ENCODE data around the gene OR6T1.
A peak's percentile ranks its signal among the peaks of the same experiment; 100 is the strongest.

Gene OR6T1

GRCh38 chr11:123943738-123944137 lies at the start of gene OR6T1:
OR6T1 (minus strand) TSS chr11:123943838; CDS start chr11:123943838, 0 bp downstream.
- DNase-seq, result no peak

- no peak for DNase-seq
Measured at GRCh38 chr11:123979311-123979710, 35.7 kb upstream of the OR6T1 start.

- DNase-seq, result no peak
Measured at GRCh38 chr11:123977731-123978347, 34.2 kb upstream of the OR6T1 start, which contains the start of gene OR10S1. OR10S1 (minus strand) TSS chr11:123977781; CDS start chr11:123977664, 117 bp downstream.

GRCh38 chr11:123976770-123977560 lies 33.3 kb upstream of the OR6T1 start:
- no peak for DNase-seq

- peak; percentile 32 for DNase-seq
Measured at GRCh38 chr11:123973816-123974215, 30.2 kb upstream of the OR6T1 start.

GRCh38 chr11:123956752-123957151 lies 13.1 kb upstream of the OR6T1 start:
- no peak for DNase-seq

GRCh38 chr11:123945132-123945531 lies 1.5 kb upstream of the OR6T1 start:
- DNase-seq, result no peak

GRCh38 chr11:123942413-123942812 lies 1.2 kb downstream of the OR6T1 start:
- DNase-seq, result no peak

GRCh38 chr11:123939317-123939716 lies 4.3 kb downstream of the OR6T1 start, which contains the start of gene OR4D5:
OR4D5 (plus strand) TSS chr11:123939617; CDS start chr11:123939617, 0 bp downstream.
- DNase-seq, result no peak

- no peak for DNase-seq
Measured at GRCh38 chr11:123924027-123924426, 19.6 kb downstream of the OR6T1 start.

- no peak for DNase-seq
Measured at GRCh38 chr11:123920943-123921342, 22.7 kb downstream of the OR6T1 start.

GRCh38 chr11:123905826-123906225 lies 37.8 kb downstream of the OR6T1 start:
- no peak for DNase-seq

GRCh38 chr11:123904932-123905331 lies 38.7 kb downstream of the OR6T1 start:
- no peak for DNase-seq

GRCh38 chr11:123903932-123904331 lies 39.7 kb downstream of the OR6T1 start:
- DNase-seq, result no peak

- DNase-seq, result no peak
Measured at GRCh38 chr11:123901867-123902266, 41.8 kb downstream of the OR6T1 start, which contains the start of gene OR8D4. OR8D4 (plus strand) TSS chr11:123902167; CDS start chr11:123906432, 4,265 bp downstream.

GRCh38 chr11:123899792-123900191 lies 43.8 kb downstream of the OR6T1 start:
- DNase-seq, result no peak
